GM21825 (cell line): ENCODE measurements around the gene AHSG.
A peak's percentile ranks its signal among the peaks of the same experiment; 100 is the strongest.

Experiments
- ATAC-seq: cut with Tn5 transposase; IDR thresholded peaks from one replicate; pipeline ENCODE4 v1.9.1; 2021; ENCODE audit warnings: mild to moderate bottlenecking, moderate library complexity; ENCODE audit not compliant: unreplicated experiment

AHSG gene

DNA sequence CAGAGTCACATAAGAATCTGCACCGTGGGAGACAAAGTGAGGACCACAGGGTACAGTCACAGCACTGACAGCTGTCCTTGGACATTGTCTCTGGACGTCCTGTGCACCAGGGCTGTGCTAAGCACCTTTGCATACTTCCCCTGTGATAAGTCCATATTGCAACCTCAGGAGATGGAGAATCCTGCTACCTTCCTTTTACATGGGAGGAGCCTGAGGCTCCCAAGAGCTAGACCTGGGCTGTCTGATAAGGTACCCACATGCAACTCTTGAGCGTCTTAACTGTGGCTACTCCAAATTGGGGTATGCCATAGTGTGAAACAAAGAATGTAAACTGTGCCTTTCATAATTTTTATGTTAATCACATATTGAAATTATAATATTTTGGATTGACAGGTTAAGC is 24.8 kb downstream of the AHSG start:
- ATAC-seq, result no peak

DNA sequence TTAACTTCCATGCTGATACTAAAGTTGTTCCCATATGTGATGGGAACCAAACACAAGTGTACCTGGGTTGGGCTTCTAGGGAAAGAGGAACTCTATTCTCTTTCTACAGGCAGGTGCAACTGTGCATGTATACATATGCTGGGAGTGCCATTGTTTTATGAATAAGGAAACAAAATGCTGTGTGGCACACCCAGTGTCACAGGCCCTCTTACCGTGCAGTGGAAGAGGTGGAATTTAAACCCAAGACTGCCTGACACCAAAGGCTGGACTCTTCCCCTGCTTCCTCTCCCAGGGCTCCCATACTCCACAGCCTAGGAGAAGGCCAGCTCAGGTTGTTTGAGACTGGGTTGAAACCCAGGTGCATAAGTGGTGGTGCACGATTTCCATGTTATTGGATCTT is 25.4 kb downstream of the AHSG start:
- ATAC-seq, result no peak

DNA sequence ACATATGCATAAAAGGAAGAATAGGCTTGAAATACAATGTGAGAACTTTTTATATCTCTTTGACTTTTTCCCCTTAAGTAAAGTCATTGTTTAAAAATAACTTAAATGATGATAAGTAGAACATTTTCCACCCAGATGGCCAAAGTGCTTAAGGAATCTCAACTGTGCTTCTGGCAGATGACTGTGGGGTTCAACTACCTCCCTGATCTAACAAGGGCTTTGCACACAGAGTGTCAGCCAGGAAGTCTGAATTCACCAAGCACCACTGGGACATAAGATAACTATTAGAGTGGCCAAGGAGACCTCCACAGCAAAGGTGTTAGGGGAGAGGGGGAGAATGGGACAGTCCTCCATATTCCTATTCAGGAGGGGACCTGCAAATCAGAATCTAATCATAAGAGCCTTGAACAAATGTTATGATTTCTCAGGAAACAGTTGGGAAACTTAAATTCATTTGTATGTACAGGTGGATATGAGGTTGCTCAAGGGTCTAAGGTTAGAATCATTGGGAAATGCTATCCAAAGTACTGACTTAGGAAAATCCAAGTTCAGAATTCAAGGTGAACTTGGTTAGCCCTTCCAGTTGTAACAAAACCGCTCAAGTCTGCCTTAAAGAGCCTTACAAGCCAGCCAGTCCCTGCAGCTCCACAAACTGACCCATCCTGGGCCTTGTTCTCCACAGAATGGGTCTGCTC is 27.1 kb downstream of the AHSG start, which contains the start of gene FETUB:
Gene FETUB (plus strand): TSS at position 622 of the 695 bp plus-strand sequence. CDS start 62 bp downstream, at position 684.
- ATAC-seq, result no peak

DNA sequence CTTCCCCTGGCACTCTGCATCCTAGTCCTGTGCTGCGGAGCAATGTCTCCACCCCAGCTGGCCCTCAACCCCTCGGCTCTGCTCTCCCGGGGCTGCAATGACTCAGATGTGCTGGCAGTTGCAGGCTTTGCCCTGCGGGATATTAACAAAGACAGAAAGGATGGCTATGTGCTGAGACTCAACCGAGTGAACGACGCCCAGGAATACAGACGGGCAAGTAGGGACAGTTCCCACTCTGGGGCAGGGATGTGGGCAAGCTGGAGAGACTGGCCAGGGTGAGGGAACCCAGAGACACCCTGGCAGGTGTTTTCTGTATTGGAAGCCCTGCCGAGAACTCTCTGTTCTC is 27.6 kb downstream of the AHSG start:
- ATAC-seq, result no peak

DNA sequence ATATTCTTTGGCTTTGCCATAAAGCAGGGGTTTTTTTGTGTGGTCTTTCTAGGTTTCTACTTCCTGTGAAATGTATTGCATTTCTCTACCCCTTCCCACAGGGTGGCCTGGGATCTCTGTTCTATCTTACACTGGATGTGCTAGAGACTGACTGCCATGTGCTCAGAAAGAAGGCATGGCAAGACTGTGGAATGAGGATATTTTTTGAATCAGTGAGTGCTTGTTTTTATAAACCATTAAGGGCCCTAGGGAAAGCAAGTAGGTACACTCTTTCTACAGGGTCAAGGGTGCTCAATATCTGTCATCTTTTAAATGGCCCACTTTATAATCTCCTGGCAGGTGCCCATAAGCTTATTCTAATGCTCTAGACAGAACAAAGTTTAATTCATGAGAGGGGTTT is 28.1 kb downstream of the AHSG start:
- no peak for ATAC-seq

- no peak for ATAC-seq
Measured at GRCh38 chr3:186642014-186642413, 29.2 kb downstream of the AHSG start.

GRCh38 chr3:186643493-186643892 is 30.6 kb downstream of the AHSG start:
- ATAC-seq, result no peak

GRCh38 chr3:186644683-186645082 is 31.8 kb downstream of the AHSG start:
- ATAC-seq, result no peak

DNA sequence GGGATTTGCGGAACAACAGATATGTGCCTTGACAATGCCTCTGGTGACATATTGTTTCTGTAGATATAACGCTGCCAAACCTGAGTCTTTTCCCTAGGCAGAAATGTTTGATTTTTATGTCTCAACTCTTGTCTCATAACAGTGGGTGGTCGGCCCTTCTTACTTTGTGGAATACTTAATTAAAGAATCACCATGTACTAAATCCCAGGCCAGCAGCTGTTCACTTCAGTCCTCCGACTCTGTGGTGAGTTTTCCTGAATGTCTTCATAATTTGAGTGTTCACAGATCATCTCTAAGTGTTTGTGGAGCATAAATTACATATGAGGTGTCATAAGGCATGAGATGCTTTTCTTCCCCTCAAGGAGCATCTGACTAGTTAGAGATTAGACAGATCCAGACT is 33.2 kb downstream of the AHSG start:
- ATAC-seq, result no peak

DNA sequence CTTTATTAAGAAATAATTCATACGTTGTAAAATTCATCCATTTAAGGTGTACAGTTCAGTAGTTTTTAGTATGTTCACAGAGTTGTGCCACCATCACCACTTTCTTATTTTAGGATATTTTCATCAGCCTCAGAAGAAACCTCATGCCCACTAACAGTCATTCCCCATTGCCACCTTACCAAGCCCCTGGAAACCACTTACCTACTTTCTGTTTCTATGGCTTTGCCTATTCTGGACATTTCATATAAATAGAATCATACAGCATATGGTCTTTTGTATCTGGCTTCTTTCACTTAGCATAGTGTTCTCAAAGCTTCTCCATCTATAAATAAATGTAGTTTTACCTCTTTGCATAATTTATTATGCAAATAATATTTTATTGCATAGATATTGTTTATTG is 34.0 kb downstream of the AHSG start:
- ATAC-seq, result no peak

DNA sequence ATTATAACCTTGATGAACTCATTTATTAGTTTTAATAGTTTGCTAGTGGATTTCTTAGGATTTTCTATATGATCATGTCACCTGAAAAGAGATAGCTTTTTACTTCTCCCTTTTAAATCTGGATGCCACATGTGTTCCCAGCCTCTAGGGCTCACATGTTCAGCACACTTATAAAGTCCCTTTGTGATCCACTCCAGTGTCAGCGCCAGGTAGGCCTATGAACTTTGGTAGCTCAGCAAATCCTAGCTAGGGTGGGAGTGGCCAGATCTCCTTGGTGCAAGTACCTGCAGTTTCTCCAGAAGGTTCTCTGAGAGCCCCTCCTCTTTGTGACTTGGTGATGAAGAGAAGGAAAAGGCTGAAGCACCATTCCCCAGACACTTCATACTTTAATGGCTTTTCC is 36.0 kb downstream of the AHSG start:
- no peak for ATAC-seq

GRCh38 chr3:186651678-186652215 is 38.9 kb downstream of the AHSG start:
- ATAC-seq, result no peak

DNA sequence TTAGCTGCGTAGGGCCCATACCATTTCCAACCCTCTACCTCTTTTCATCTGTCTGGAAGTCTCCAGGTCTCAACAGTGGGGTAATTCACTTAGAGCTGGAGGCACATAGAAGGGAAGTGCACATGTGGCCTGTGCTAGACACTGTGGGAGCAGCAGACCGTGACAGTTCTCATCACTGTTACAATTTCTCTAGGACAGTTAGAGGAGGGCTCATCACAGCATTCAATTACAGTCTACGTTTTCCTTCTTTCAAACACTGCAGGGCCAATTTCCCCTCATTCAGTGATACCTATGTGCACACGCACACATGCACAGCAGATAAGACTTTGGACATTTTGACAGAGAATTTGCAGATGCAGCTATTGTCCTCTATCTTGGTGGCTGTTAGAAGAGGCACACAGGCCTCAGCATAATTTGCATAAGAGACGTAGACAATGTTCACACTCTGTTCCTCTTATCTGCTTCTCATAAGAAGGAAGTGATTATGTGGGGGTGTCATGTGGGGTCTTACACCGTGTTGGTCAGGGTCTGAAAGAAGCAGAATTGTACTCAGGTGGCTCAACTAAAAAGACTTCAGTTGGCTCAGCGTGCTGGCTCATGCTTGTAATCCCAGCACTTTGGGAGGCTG is 40.3 kb downstream of the AHSG start:
- peak; percentile 95 for ATAC-seq

DNA sequence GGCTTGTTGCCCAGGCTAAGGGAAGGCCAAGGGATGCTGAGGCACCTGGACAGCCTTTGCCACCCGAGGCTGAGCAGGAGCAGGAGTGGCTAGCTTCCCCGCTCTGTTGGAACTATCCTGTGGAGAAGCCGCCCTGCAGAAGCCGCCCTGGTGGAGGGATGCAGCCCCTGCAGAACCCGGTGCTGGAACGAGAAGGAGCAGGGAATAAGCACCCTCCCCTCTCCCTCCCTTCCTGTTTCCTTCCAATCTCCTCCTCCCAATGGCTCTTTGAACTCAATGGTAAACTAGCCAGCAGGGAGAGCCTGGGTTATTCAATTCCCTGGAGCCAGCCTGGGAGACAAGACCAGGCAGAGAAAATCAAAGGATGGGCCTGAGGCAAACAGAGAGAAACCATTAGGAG is 41.1 kb downstream of the AHSG start:
- ATAC-seq, result no peak

- no peak for ATAC-seq
Measured at GRCh38 chr3:186663361-186664118, 50.7 kb downstream of the AHSG start.

GRCh38 chr3:186664119-186664495 is 51.2 kb downstream of the AHSG start:
- ATAC-seq, result no peak

DNA sequence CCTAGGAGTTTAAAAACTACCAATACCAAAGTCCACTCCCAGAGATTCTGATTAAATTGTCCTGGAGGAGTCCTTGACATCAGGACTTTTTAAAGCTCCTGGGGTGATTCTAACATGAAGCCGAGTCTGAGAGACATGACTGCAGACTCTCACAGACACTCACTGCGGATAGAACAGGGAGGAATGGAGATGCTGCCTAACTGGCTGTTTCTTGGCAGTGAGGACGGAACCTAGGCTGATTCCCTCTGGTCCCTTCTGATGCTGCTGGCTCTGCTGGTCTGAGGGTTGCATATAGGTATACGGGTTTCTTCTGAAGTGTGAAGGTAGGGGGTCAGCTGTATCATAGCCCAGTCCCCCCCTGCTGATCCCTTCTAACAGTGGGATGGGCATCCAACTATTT is 51.6 kb downstream of the AHSG start:
- ATAC-seq, result no peak

DNA sequence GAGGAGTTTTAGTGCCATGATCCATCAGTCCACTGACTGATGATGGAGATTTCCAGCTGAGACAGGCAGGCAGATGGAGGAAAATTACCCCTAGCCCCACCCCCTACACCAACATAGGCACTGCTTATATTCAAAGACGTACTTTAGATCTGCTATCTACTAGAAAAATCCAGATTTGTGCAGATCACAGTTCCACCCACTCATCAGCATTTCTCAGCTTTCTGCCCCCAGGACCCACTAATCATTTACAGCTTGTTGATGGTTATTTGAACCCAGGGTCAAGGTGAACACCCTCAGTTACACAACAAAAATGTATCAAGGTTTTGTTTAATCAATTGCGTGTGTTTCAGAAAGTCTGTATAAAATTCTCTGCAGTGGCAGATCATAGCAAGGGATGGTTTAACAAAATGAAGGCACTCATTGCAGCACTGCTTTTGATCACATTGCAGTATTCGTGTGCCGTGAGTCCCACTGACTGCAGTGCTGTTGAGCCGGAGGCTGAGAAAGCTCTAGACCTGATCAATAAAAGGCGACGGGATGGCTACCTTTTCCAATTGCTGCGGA is 52.8 kb downstream of the AHSG start, which contains the start of gene HRG:
Gene HRG (plus strand): TSS at position 390 of the 564 bp plus-strand sequence. CDS start 18 bp downstream, at position 408.
- ATAC-seq, result no peak

DNA sequence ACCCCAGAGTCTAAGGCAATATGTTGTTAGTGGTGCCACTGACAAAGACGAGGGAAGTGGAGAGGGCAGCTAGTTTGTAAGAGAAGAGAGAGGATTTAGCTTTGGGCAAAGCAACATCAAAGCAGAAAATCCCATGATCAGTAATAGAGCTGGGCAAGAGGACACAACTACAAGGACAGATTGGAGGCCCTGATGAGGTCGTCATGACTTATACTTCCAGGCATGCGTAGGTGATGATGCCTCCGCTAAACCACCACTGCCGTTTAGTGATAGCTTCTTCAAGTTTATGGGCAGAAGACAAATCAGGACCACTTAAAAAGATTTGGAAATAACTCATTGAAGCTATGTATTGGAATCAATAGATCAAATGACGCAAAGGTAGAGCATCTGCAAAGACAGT is 55.6 kb downstream of the AHSG start:
- no peak for ATAC-seq

DNA sequence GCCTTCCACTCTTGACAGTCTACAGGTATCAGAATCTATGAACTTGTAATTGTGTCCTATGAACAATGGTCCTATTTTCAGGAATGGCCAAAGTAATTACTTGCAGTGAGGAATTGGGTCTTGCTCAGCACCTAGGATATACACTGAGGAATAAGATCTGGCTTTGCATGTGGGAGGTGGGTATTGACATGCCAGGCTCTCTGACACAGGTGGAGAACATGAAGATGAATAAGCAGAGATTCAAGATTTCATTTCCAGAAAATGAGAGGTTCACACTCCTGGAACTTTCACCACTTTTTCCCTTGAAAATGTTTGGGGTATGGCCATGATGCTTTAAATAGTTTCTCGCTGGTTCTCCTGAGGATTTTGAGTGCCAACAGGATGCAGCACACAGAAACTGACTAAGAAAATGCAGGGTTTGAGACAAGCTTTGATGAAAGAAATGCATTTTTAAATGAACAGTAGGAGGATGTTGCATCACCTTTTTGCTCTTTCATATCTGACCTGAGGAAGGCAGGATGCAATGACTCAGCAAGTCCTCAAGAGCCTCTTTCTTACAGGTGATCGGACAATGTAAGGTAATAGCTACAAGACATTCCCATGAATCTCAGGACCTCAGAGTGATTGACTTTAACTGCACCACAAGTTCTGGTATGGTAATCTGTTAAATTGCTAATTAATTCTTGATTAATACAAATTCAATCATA is 56.7 kb downstream of the AHSG start:
- no peak for ATAC-seq

DNA sequence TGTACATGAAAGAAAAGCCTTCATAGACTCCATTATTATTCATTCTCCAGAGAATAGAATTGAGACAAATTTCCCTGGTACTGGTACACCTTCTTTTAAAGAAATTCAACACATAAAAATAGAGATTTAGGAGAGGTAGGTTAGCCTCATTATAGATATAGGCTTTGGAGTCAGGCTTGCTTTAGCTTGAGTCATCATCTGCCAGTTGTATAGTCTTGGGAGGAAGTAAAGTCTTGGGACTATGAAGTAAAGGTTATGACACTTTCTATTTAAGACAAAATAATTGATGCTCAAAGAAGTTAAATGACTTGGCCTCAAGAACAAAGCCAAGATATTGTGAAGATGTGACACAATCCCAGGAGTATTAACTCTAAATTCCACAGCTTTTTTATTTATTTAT is 57.3 kb downstream of the AHSG start:
- no peak for ATAC-seq
